ENCODE measurements around the gene PRDM11. TPM values are rescaled to one million over a fixed set of nuclear protein-coding genes. Genes with fewer than 3 reads are reported as not detected.

PRDM11 gene
- total RNA-seq, 1 experiment from 2014 or later, result 10.7 TPM

- no peaks in the 10 kb centered on the region for H3F3A ChIP-seq (ENCODE audit: insufficient read depth, low read depth)
- no peak for DNase-seq
- no peak overlapping the region for H3K4me3 ChIP-seq
- no peak overlapping the region for H2AFZ ChIP-seq
- no peaks in the 10 kb centered on the region for H3K36me3 ChIP-seq (ENCODE audit: low read depth)
- no TSS peak for BruUV-seq (replicated peaks)
- H3K79me2 ChIP-seq (ENCODE audit: low read depth), result no peaks in the 10 kb centered on the region
- no peaks in the 10 kb centered on the region for H3K9me3 ChIP-seq (ENCODE audit: insufficient read depth, low read depth)
- no peaks in the 10 kb centered on the region for H4K20me1 ChIP-seq (ENCODE audit: insufficient read depth)
- H3K27me3 ChIP-seq (ENCODE audit: insufficient read depth, low read depth), result peaks cover 67% of the 10 kb centered on the region
- H3K27ac ChIP-seq, result no peak overlapping the region
- no peak for TF ChIP-seq EZH2 (IDR thresholded peaks at IDR 0.05; ENCODE audit: low read depth)
- TF ChIP-seq CTCF (conservative IDR thresholded peaks at IDR 0.05), result no peak
- no peaks in the 10 kb centered on the region for H3K9me2 ChIP-seq (ENCODE audit: insufficient read depth)
- no peaks in the 10 kb centered on the region for H3K4me1 ChIP-seq (replicated peaks; ENCODE audit: insufficient read depth)
- CTCF ChIA-PET, result no interaction called here
- intact Hi-C loops (cut with micrococcal nuclease; ENCODE audit: unreplicated experiment), result no loop called here
- no peak overlapping the region for H3K4me2 ChIP-seq
- POLR2A ChIA-PET (ENCODE audit: unreplicated experiment), result no interaction called here
Measured at GRCh38 chr11:45227836-45228235, 81.4 kb downstream of the PRDM11 start.

DNA sequence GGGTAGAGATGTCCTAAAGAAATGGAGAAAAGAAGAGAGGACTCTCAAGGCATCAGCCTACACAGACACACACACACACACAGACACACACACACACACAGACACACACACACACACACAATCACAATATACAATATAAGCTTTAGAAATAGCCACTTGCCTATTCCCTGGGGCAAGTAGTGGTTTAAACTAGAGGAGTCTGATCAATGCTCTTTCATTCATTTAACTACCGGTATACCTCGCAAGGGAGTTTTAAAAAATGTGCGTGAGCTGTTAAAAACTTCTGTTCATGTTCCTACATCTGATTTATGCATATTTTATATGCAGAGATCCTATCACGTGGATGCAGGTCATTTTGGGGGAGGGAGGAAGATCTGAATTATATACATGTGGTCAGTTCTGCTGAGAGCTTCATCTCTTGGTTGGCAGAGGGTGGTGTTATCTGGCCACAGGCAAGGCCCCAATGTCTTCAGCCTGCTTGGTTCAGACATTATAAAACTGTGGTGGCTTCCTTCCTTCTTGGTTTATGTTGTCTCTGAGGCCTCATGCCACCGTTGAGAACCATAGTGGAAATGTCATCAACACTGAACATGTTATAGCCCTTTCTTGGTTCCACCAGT is 83.1 kb downstream of the PRDM11 start:
- H3K36me3 ChIP-seq (ENCODE audit: low read depth), result no peaks in the 10 kb centered on the region
- H3K9me3 ChIP-seq (ENCODE audit: insufficient read depth, low read depth), result no peaks in the 10 kb centered on the region
- TF ChIP-seq CTCF (conservative IDR thresholded peaks at IDR 0.05) (no peak), EZH2 (IDR thresholded peaks at IDR 0.05; ENCODE audit: low read depth) (no peak)
- intact Hi-C loops (cut with micrococcal nuclease; ENCODE audit: unreplicated experiment), result no loop called here
- peaks cover 64% of the 10 kb centered on the region for H3K27me3 ChIP-seq (ENCODE audit: insufficient read depth, low read depth)
- H3F3A ChIP-seq (ENCODE audit: insufficient read depth, low read depth), result no peaks in the 10 kb centered on the region
- ChIA-PET POLR2A (ENCODE audit: unreplicated experiment) (no interaction called here), CTCF (interaction anchor here (0.7 kb wide), 1 partner anchor 1230 kb away, joined by 3 read pairs; no protein-coding TSS in a partner anchor)
- H3K4me2 ChIP-seq, result no peak overlapping the region
- no peaks in the 10 kb centered on the region for H4K20me1 ChIP-seq (ENCODE audit: insufficient read depth)
- DNase-seq, result no peak
- H3K4me1 ChIP-seq (replicated peaks; ENCODE audit: insufficient read depth), result no peaks in the 10 kb centered on the region
- no peak overlapping the region for H2AFZ ChIP-seq
- no TSS peak for BruUV-seq (replicated peaks)
- H3K27ac ChIP-seq, result no peak overlapping the region
- no peaks in the 10 kb centered on the region for H3K79me2 ChIP-seq (ENCODE audit: low read depth)
- H3K4me3 ChIP-seq, result no peak overlapping the region
- H3K9me2 ChIP-seq (ENCODE audit: insufficient read depth), result no peaks in the 10 kb centered on the region

DNA sequence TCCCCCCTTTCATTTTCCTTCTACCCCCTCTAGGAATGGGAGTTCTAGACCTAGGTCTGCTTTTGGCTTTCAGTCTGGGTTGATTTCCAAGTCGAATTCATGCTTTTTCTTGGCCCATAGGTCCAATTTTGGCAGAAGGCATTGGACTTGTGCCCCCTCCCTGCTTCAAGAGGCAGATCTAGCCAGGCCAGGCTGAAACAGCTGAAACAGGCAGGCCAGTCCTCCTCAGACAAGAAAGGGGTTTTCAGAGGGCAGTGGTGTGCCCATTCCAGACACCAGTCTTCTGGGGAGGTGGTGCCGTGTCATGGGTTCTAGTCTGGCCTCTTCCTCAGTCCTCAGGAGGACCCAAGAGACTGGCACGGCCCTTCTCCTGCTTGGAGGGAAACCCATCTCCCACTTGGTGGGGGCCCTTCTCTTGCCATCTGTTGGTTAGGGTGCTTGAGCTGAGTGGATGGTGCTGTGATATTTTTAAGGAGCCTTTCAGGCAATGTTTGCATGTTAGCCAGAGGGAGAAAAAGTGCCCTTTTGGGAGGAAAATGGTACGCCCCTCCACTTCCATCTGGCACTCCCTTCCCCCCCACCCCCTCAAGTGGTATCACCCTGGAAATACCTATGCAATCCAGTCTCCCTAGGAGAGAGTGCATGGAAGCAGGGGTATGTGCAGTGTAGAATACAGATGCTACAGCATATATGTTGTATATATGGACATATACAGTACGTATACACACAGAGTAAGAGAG is 86.1 kb downstream of the PRDM11 start:
- no peaks in the 10 kb centered on the region for H3K36me3 ChIP-seq (ENCODE audit: low read depth)
- intact Hi-C loops (cut with micrococcal nuclease; ENCODE audit: unreplicated experiment), result no loop called here
- no peaks in the 10 kb centered on the region for H4K20me1 ChIP-seq (ENCODE audit: insufficient read depth)
- H3K4me1 ChIP-seq (replicated peaks; ENCODE audit: insufficient read depth), result no peaks in the 10 kb centered on the region
- H3K4me3 ChIP-seq, result no peak overlapping the region
- no peak overlapping the region for H3K27ac ChIP-seq
- no peaks in the 10 kb centered on the region for H3K9me2 ChIP-seq (ENCODE audit: insufficient read depth)
- no peaks in the 10 kb centered on the region for H3F3A ChIP-seq (ENCODE audit: insufficient read depth, low read depth)
- no peaks in the 10 kb centered on the region for H3K9me3 ChIP-seq (ENCODE audit: insufficient read depth, low read depth)
- H3K27me3 ChIP-seq (ENCODE audit: insufficient read depth, low read depth), result peaks cover 60% of the 10 kb centered on the region
- H3K4me2 ChIP-seq, result no peak overlapping the region
- ChIA-PET CTCF (no interaction called here), POLR2A (ENCODE audit: unreplicated experiment) (interaction anchor here (0.6 kb wide), 1 partner anchor 45 kb away, joined by 3 read pairs; no protein-coding TSS in a partner anchor)
- no peak overlapping the region for H2AFZ ChIP-seq
- TF ChIP-seq EZH2 (IDR thresholded peaks at IDR 0.05; ENCODE audit: low read depth) (no peak), CTCF (conservative IDR thresholded peaks at IDR 0.05) (no peak)
- no peaks in the 10 kb centered on the region for H3K79me2 ChIP-seq (ENCODE audit: low read depth)
- DNase-seq, result no peak
- no TSS peak for BruUV-seq (replicated peaks)

Data from PC-9 (cell line).